HTERT RPE-1 (cell line): Measurements from ENCODE around the gene VSIG10L2.

Experiments
- in situ Hi-C: fragments of 300-500 bp; cut with MboI; formaldehyde crosslinking; loops from 4 replicates; pipeline ENCODE4 v1.14.3; 2020; ENCODE audit warnings: low sequenced_read_pairs

The VSIG10L2 gene

GRCh38 chr11:125926682-125927081 is 19.2 kb upstream of the VSIG10L2 start:
- in situ Hi-C loops: no loop called here

GRCh38 chr11:125929445-125930075 is 16.3 kb upstream of the VSIG10L2 start:
- in situ Hi-C loops: no loop called here

GRCh38 chr11:125930076-125930450 is 15.8 kb upstream of the VSIG10L2 start:
- in situ Hi-C loops: no loop called here

GRCh38 chr11:125931116-125931515 is 14.7 kb upstream of the VSIG10L2 start:
- in situ Hi-C loops: no loop called here

- in situ Hi-C loops: no loop called here
Measured at GRCh38 chr11:125931668-125932067, 14.2 kb upstream of the VSIG10L2 start.

GRCh38 chr11:125932301-125932700 is 13.5 kb upstream of the VSIG10L2 start:
- in situ Hi-C loops: no loop called here

- in situ Hi-C loops: no loop called here
Measured at GRCh38 chr11:125933030-125933813, 12.6 kb upstream of the VSIG10L2 start.

- in situ Hi-C loops: no loop called here
Measured at GRCh38 chr11:125934473-125934872, 11.4 kb upstream of the VSIG10L2 start.

GRCh38 chr11:125935056-125935455 is 10.8 kb upstream of the VSIG10L2 start:
- in situ Hi-C loops: no loop called here

GRCh38 chr11:125935618-125936199 is 10.1 kb upstream of the VSIG10L2 start:
- in situ Hi-C loops: no loop called here

- in situ Hi-C loops: no loop called here
Measured at GRCh38 chr11:125938418-125938817, 7.4 kb upstream of the VSIG10L2 start.

- in situ Hi-C loops: no loop called here
Measured at GRCh38 chr11:125939081-125939521, 6.7 kb upstream of the VSIG10L2 start.

- in situ Hi-C loops: no loop called here
Measured at GRCh38 chr11:125940145-125940544, 5.7 kb upstream of the VSIG10L2 start.

- in situ Hi-C loops: no loop called here
Measured at GRCh38 chr11:125941267-125941618, 4.6 kb upstream of the VSIG10L2 start.

GRCh38 chr11:125941619-125942611 is 3.9 kb upstream of the VSIG10L2 start:
- in situ Hi-C loops: no loop called here

GRCh38 chr11:125942771-125943428 is 2.9 kb upstream of the VSIG10L2 start:
- in situ Hi-C loops: no loop called here

- in situ Hi-C loops: no loop called here
Measured at GRCh38 chr11:125943661-125944349, 2.0 kb upstream of the VSIG10L2 start.

GRCh38 chr11:125944350-125945010 is 1.4 kb upstream of the VSIG10L2 start:
- in situ Hi-C loops: no loop called here
